RWPE2 (cell line): Measurements from ENCODE around the gene EPN3.

Source experiments
- ATAC-seq: fragments of 200-7000 bp; cut with Tn5 transposase; 3 replicates; pipeline ENCODE4 v1.9.1; 2021; ENCODE audit warnings: low read depth
- DNase-seq: peaks from one replicate; pipeline ENCODE4 v3.0.0-alpha.2; 2020; ENCODE audit warnings: low spot score
- H3K27ac ChIP-seq: fragments of 450-650 bp; 2 replicates; pipeline ENCODE4 v1.5.1; 2017; ENCODE audit warnings: mild to moderate bottlenecking; ENCODE audit not compliant: poor library complexity, severe bottlenecking
- H3K27me3 ChIP-seq: fragments of 250-450 bp; sonication (Bioruptor Pico); 2 replicates; pipeline ENCODE4 v1.5.1; 2021; ENCODE audit warnings: mild to moderate bottlenecking, moderate library complexity; ENCODE audit not compliant: insufficient read depth, poor library complexity, severe bottlenecking
- H3K36me3 ChIP-seq: fragments of 250-450 bp; sonication (Bioruptor Pico); 2 replicates; pipeline ENCODE4 v1.5.1; 2020; ENCODE audit warnings: low read depth, mild to moderate bottlenecking, moderate library complexity
- H3K4me1 ChIP-seq: fragments of 250-450 bp; sonication (Bioruptor Pico); 2 replicates; pipeline ENCODE4 v1.5.1; 2021; ENCODE audit warnings: mild to moderate bottlenecking, moderate library complexity; ENCODE audit not compliant: insufficient read depth, poor library complexity, severe bottlenecking
- H3K4me3 ChIP-seq: fragments of 250-450 bp; sonication (Bioruptor Pico); 2 replicates; pipeline ENCODE4 v1.5.1; 2021; ENCODE audit warnings: mild to moderate bottlenecking, moderate library complexity; ENCODE audit not compliant: severe bottlenecking
- H3K9me3 ChIP-seq: fragments of 250-450 bp; sonication (Bioruptor Pico); 2 replicates; pipeline ENCODE4 v1.5.1; 2021; ENCODE audit warnings: mild to moderate bottlenecking, moderate library complexity; ENCODE audit not compliant: severe bottlenecking
- TF ChIP-seq, protein P1 (sequence below): fragments of 450-650 bp; IDR thresholded peaks from one replicate; pipeline ENCODE4 v1.5.1; 2017; ENCODE audit warnings: mild to moderate bottlenecking, moderate library complexity; ENCODE audit not compliant: poor library complexity, severe bottlenecking

The EPN3 gene

DNA sequence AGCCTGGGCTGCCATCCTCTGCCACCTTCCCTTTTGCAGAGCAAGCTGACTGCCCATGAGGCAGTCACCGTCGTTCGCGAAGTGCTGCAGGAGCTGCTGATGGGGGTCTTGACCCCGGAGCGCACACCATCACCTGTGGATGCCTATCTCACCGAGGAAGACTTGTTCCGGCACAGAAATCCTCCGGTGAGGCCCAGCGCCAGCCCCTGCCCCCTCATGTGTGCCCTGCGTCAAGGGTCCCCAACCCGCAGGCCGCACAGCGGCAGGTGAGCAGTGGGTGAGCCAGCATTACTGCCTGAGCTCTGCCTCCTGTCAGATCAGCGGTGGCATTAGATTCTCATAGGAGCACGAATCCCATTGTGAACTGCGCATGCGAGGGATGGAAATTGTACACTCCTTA is 7.7 kb upstream of the EPN3 start:
- no peak overlapping the region for H3K4me3 ChIP-seq
- DNase-seq (no peak), ATAC-seq (no peak)
- H3K27me3 ChIP-seq = no peaks in the 10 kb centered on the region
- no peaks in the 10 kb centered on the region for H3K36me3 ChIP-seq
- TF ChIP-seq, protein P1, sequence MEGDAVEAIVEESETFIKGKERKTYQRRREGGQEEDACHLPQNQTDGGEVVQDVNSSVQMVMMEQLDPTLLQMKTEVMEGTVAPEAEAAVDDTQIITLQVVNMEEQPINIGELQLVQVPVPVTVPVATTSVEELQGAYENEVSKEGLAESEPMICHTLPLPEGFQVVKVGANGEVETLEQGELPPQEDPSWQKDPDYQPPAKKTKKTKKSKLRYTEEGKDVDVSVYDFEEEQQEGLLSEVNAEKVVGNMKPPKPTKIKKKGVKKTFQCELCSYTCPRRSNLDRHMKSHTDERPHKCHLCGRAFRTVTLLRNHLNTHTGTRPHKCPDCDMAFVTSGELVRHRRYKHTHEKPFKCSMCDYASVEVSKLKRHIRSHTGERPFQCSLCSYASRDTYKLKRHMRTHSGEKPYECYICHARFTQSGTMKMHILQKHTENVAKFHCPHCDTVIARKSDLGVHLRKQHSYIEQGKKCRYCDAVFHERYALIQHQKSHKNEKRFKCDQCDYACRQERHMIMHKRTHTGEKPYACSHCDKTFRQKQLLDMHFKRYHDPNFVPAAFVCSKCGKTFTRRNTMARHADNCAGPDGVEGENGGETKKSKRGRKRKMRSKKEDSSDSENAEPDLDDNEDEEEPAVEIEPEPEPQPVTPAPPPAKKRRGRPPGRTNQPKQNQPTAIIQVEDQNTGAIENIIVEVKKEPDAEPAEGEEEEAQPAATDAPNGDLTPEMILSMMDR = no peak
- no peaks in the 10 kb centered on the region for H3K9me3 ChIP-seq
- peaks cover 17% of the 10 kb centered on the region for H3K4me1 ChIP-seq
- no peak overlapping the region for H3K27ac ChIP-seq

DNA sequence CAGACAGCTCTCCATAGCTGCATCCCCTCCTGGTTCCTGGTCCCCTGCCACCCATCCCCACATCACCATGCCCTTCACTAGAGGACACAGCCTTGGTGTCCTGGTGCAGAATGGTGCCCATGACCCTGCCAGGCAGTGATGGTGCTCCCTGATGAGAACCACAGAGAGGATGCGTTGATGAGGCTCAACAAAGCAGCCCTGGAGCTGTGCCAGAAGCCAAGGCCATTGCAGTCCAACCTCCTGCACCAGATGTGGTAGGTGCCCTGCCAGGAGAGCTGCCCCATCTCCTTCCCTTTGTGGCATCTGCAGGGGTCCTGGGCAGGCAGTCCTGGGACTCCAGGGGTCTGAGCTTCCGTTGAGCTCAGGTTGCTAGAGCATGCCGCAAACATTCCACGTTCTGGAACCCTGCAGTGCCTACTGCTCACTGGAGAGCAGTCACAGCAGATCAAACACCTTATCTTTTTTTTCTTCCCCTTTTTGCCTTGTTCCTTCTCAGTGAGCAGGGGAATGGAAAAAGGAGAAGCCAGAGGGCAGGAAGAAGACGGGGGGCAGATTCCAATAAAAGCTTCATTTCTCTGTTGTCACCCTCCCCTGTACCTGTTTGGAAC is 5.3 kb upstream of the EPN3 start:
- no peak overlapping the region for H3K4me3 ChIP-seq
- no peak overlapping the region for H3K27ac ChIP-seq
- DNase-seq = no peak
- no peaks in the 10 kb centered on the region for H3K36me3 ChIP-seq
- H3K9me3 ChIP-seq = no peaks in the 10 kb centered on the region
- TF ChIP-seq, protein P1 = no peak
- no peaks in the 10 kb centered on the region for H3K27me3 ChIP-seq
- ATAC-seq = no peak
- H3K4me1 ChIP-seq = peaks cover 18% of the 10 kb centered on the region

DNA sequence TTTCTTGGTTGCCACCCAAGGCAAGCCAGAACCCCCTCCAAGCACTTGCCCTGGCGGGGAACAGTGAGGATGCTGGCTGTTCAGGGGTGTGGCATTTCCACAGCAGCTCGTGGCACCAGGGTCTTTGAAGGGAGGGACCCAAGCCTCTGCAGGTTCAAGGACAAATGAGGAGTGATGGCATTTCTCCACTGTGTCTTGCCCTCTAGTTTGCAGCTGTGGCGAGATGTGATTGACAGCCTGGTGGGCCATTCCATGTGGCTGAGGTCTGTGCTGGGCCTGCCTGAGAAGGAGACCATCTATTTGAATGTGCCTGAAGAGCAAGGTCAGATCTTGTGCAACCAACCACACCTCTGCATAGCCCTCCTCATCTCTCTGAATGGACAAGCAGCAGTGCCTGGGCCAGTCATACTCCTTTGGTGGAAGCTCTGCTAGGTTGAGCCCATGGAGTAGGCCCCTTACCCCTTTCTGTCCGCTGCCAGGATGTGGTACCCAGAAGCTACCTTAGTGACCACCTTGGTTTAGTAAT is 4.5 kb upstream of the EPN3 start:
- Histone ChIP-seq H3K27ac (no peak overlapping the region), H3K4me3 (no peak overlapping the region), H3K36me3 (no peaks in the 10 kb centered on the region), H3K9me3 (no peaks in the 10 kb centered on the region), H3K4me1 (peaks cover 15% of the 10 kb centered on the region), H3K27me3 (no peaks in the 10 kb centered on the region)
- no peak for DNase-seq
- TF ChIP-seq, protein P1 = no peak
- no peak for ATAC-seq

DNA sequence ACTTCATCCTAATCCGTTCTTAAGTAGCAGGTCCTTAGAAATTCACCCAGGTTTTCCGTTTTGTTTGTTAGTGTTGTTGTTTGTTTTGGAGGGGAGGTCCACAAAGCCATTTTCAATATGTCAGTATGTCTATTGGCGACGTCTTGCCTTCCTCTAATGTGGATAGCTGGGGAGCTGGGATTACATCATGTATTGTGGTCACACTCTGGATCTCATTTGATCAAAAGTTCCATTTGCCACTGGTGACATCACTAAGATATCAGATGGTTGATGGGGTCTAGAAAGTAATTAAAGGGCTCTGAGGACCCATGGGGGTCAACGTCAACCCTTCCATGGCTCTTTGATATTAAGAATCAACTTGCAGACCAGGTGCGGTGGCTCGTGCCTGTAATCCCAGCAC is 2.7 kb upstream of the EPN3 start:
- no peak overlapping the region for H3K27ac ChIP-seq
- no peaks in the 10 kb centered on the region for H3K9me3 ChIP-seq
- ATAC-seq (no peak), DNase-seq (no peak)
- TF ChIP-seq, protein P1 = no peak
- H3K4me3 ChIP-seq = no peak overlapping the region
- peaks cover 11% of the 10 kb centered on the region for H3K4me1 ChIP-seq
- no peaks in the 10 kb centered on the region for H3K27me3 ChIP-seq
- no peaks in the 10 kb centered on the region for H3K36me3 ChIP-seq

DNA sequence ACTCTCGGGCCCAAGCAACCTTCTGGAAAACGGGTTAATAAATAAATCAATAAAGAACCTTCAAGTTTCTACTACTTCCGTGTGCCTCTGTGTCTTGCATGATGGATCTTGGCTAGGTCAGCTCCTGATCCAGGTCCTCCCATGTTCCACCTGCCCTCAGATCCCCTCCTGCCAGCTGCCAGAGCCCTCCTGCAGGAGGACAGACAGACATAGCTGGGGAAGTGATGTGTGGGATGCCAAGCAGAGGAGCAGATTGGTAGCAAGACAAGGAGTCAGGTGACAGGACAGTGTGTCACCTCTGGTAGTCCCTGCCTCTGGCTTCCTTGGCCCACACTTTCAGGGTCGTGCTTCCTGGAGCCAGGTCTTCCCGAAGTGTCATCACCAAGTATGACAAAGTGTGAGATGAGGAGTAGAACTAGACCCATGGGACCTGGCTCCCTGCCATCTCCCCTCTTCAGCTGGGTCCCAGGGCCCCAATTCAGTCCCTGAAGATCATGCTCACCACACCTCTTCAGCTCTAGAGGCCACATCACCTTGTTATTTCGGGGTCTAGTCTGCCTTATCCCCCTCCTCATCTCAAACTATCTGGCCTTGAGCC is 1.0 kb upstream of the EPN3 start:
- DNase-seq (no peak), ATAC-seq (no peak)
- H3K36me3 ChIP-seq = peaks cover 9% of the 10 kb centered on the region
- no peaks in the 10 kb centered on the region for H3K9me3 ChIP-seq
- H3K4me3 ChIP-seq = no peak overlapping the region
- peaks cover 14% of the 10 kb centered on the region for H3K4me1 ChIP-seq
- H3K27me3 ChIP-seq = no peaks in the 10 kb centered on the region
- TF ChIP-seq, protein P1 = no peak
- H3K27ac ChIP-seq = peak overlapping the region; percentile 82
